Measurements from ENCODE around the gene PIK3R1. TPM values are rescaled to one million over a fixed set of nuclear protein-coding genes. Genes with fewer than 3 reads are reported as not detected.

Gene PIK3R1
- total RNA-seq, 1 donor from 2014 or later: 166 TPM

DNA sequence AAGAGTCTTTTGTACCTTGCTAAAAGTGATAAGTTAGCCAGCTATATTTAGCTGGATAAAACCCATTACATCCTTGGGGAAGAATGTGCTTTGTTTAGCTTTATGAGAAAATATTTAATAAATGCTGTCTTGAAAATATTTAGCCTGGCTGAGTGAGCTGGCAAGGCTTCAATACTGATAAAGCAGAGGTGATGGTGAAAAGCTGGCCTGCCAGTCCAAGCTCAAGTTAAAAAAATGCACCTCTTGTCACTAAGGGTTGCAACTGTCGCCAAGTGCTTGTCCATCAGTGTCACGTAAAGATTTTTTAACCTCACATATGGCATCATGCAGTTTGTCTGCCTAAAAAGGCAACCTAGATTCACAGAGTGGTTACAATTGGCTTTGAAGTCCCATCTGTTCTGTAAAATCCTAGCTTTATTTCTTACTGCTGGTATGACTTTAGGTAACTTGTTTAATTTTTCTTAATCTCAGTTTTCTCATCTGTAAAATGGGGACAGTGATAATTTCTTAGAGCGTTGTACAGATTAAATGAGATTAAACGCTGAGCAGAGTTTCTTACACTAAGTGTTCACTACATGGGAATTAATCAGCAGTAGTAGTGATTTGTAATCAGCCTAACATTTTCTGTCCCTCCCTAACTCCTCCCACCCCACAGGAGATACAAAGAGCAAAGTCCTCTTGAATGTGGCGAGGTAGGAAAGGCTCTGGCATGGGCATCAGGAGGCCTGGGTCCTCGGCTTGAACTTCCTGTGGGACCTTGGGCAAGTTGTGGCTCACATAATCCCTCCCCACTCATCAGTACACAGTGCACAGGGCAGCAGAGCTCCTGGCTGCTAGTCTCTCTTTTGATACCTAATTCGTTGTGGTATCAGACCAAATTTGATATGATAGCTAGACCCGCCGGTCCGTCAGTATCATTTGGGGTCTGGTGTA is 48.7 kb downstream of the PIK3R1 start:
- no peak for DNase-seq (ENCODE audit: low spot score)

GRCh38 chr5:68265347-68265746 is 49.8 kb downstream of the PIK3R1 start:
- DNase-seq (ENCODE audit: low spot score): peak; percentile 72
- intact Hi-C loops (cut with DNase I): loop anchor here (2.0 kb wide), 1 partner anchor 23 kb away; no protein-coding TSS in a partner anchor

More for the DNA sequence above, 48.7 kb downstream of the PIK3R1 start:
- intact Hi-C loops (cut with DNase I): loop anchor here (2.0 kb wide), 1 partner anchor 25 kb away; no protein-coding TSS in a partner anchor

DNA sequence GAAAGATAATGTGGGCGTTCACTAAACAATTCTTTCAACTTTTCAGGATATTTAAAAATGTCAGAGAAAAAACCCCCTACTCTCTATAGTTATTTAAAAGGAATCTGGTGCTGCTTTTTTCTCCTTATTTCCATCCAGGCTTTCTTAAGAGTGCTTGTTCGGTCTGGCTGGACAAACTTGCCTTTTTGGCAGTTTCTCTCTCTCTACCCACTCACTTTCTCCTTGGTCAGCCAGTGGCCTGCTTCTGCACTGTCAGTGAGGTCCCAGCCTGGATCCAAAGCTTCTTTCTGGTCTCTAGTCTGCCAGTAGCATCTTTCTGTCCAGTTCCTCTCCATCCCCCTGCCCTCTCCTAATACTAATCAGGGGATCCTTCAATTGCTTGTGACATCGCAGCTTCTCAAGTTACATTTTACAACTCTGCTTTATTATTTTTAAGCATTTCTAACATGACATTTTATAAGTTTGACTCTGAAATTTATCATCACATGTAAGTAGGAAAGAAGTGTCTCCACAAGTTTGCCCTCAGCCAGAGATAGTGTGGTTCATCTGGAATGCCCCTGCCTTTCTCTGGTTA is 50.4 kb downstream of the PIK3R1 start:
- intact Hi-C loops (cut with DNase I): loop anchor here (2.0 kb wide), 1 partner anchor 23 kb away; no protein-coding TSS in a partner anchor
- DNase-seq (ENCODE audit: low spot score): no peak

DNA sequence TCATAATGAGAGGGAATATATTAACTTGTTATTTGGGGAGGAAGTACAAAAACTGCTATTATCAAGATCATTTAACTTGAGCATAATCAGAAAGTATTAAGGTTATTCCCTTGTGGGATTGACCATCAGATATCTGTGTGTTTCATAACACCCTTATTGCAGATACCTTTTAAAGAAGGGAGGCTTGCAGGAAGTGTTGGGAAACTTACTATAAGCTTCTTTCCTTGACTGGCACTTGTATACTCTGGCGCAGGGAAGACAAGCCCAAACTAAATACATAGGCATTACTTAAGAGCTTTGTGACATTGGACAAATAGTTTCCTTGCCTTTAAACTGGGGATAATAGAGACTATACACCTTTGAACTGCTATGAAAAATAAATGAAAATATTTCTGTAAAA is 50.9 kb downstream of the PIK3R1 start:
- intact Hi-C loops (cut with DNase I): no loop called here
- DNase-seq (ENCODE audit: low spot score): no peak

- intact Hi-C loops (cut with DNase I): no loop called here
- no peak for DNase-seq (ENCODE audit: low spot score)
These were observed 51.5 kb downstream of the PIK3R1 start for GRCh38 chr5:68267066-68267465.

DNA sequence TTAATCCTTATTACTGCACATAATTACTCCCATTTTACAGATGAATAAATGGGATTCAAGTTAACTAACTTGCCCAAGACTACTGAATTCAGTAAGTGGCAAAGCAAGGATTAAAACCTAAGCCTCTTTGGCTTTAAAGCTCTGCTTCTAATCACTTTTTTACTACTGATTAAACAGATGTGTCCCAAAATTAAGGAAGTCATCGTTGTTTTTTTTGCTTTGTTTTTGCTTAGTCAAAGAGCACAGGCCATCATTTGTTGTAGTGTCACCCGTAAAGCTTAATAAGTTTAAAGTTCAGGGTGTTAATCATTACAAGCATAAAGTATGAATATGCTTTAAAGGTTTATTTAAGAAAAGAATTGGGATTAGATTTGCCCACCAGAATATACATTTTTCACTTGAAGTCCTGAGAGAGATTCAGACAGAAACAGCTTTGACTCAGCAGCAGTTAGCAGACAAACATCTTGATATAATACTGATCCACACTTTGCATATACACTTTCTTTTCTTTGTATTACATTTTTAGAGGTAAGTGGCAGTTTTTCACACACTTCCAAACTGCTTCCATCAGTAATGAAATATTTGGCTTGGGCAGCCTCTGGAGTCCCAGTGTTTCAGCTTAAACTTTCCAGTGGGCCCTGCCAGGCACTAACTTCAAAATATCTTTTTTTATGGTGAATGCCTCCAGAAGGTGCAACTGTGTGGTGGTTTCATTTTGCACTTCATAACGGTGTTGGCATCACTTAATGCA is 52.7 kb downstream of the PIK3R1 start:
- no peak for DNase-seq (ENCODE audit: low spot score)
- intact Hi-C loops (cut with DNase I): no loop called here

DNA sequence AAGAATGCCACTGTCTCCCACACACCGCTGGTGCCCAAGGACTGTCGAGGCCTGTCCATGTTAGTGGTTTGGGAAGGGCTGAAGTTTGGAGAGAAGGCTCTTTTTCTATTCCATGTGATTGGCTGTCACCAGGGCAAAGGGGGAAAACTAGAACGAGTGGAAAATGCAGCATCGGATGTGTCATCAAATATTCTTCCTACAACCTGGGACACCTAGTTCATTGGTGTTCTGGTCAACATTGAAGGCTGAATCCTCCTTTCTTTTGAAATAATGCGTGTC is 53.2 kb downstream of the PIK3R1 start:
- no peak for DNase-seq (ENCODE audit: low spot score)
- intact Hi-C loops (cut with DNase I): no loop called here

DNA sequence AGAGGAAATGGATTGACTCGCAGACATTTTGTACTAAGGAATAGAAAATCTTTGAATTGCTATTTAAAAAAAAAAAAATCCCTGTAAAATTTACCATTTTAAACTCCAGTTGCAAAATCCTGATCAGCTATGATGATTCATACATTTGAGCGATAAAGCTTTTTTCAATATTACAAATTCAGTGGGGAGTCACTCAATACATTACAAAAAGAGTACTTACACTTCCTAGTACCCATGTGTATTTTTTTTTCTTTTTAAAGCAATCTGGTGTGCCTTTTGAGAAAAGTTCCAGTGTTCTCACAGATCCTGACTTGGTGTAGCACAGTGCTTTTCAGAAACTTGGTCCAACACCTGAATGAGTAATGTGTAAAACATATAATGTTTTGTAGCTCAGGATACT is 54.3 kb downstream of the PIK3R1 start:
- no peak for DNase-seq (ENCODE audit: low spot score)
- intact Hi-C loops (cut with DNase I): no loop called here

GRCh38 chr5:68270399-68270975 is 54.9 kb downstream of the PIK3R1 start:
- intact Hi-C loops (cut with DNase I): no loop called here

DNA sequence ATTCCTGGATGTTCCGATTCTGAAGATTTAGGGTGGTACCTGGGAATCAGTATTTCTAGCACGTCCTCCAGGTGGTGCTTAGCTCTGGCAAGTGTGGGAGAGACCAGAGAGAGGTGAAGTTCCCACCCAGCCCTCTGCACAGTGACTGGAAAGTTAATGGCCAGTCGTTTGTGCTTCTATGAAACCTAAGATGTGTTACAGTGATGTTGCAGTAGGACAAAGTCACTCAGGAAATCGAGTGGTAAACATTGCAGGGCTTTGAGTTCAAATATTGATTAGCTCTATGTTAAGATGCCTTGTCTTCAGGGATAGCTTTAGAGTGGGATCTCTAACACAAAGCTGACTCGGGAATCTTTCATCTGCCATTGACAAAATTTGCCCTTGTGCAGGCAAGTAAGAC is 55.6 kb downstream of the PIK3R1 start:
- intact Hi-C loops (cut with DNase I): no loop called here
- DNase-seq (ENCODE audit: low spot score): no peak

More at GRCh38 chr5:68270399-68270975, 54.9 kb downstream of the PIK3R1 start:
- no peak for DNase-seq (ENCODE audit: low spot score)

DNA sequence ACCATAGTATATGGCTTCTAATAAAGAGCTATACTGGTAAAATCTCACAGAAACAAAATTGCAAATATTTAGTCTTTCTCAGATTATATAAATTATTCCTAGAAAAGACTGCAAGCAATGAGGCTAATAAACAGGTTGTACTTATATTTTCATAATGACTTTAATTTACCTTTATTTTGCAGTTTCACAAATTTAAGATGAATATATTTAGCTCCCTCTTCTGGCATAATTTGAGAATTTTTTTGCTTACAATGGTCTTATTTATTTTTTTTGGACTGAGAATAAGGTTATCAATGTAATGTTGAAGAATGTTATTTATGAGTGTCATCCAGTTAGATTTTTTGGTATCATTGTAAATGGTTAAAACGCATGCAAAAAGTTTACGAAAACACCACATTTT is 56.7 kb downstream of the PIK3R1 start:
- no peak for DNase-seq (ENCODE audit: low spot score)
- intact Hi-C loops (cut with DNase I): no loop called here

DNA sequence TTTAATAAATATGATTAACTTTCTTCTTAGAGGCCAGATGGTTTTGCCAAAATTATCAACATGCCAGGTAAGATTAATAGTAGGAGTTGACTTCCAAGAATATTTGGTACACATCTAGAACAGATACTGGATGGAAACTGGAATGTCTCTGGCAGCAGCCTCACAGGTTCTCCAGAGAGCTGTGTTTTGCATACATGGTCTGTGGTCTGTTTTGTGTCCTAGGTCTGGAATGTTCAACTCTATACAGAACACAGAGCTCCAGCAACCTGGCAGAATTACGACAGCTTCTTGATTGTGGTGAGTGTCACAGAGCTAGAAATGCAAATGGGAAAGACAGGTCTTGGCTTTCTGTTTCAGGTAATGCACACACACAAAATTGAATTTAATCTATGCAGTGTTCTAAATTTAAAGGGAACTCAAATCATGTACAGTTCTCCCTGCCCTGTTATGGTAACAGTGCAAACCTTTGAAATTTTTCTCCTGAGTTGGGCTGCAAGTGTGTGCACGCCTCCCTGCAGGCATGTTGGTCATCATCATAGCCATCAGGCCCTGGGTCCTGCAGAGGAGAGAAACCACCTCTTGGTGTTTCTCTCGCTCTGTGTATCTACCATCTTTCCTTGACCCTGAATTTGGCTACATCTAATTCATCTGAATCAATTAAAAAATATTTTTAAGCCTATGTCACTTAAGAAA is 58.3 kb downstream of the PIK3R1 start:
- intact Hi-C loops (cut with DNase I): no loop called here
- no peak for DNase-seq (ENCODE audit: low spot score)

GRCh38 chr5:68274847-68275651 is 59.5 kb downstream of the PIK3R1 start:
- DNase-seq (ENCODE audit: low spot score): no peak
- intact Hi-C loops (cut with DNase I): no loop called here

DNA sequence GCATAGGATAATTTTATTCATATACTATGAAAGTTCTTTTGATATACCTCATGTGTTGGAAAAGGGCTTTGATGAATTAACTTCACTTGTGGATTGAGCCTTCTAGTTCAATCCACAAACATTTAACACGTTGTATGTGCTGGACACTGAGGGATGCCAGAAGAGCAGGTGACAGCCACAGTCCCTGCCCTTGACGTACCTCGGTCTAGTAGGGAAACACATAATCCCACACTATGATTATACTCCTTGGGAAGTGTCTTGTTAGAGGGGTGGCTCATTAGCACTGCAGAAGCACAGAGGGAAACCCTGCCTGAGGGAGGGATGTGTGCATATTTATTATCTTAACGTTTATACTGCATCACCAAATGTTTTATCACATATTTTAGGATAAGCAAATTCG is 61.2 kb downstream of the PIK3R1 start:
- DNase-seq (ENCODE audit: low spot score): no peak
- intact Hi-C loops (cut with DNase I): no loop called here

DNA sequence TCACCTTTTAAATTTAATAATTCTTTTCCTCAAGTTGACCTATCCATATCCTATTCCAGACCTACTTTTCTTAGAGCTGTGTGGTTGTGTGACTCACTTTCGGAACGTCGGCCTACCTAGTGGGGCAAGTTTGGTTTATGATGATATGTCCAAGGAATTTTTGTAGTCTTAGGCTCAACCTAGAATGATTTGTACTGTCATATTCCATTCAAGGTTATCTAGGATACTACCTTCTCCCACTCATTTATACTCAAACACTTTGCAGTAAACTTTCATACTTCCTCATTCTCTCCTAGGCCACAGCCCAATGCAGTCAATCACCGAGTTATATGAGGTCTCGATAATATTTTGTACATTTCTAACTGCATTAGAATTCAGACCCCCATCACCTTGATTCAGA is 61.9 kb downstream of the PIK3R1 start:
- no peak for DNase-seq (ENCODE audit: low spot score)
- intact Hi-C loops (cut with DNase I): no loop called here

DNA sequence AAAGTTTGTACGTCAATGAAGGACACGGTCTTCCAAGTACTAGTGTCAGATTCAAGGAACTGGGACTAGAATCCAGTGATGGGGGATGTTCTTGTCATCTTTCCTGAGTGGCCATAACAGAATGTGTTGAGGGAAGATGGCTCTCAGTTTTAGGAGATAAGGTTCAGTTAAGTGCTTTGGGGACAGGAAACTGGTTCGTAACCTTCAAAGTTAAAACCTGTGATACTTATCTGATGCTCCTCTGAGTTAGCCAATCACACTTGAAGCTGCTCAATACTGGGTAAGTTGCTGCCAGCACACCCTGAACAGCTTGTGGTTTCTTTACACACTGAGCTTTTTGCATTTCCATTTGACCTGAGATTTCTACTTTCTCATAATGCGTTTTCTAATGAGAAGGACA is 64.4 kb downstream of the PIK3R1 start:
- no peak for DNase-seq (ENCODE audit: low spot score)
- intact Hi-C loops (cut with DNase I): loop anchor here (10.0 kb wide), 1 partner anchor 255 kb away; no protein-coding TSS in a partner anchor

DNA sequence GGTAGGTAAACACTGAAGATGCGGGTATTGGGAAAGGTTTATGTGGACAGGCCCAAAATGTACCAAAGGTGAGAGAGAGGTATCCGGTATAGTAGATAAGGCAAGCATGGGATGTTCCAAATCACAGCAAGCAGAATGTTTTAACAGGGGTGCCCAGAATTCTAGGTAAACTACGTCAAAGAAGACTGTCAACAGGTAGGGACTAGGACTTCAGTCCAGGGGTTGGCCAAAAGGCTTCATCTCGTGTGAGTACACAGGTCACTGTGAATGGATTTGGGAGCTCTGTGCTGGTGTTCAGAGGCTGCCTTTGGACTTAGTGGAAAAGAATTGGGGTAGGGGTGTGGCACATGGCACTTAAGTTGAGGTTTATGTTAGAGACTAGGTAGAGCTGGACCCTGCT is 66.4 kb downstream of the PIK3R1 start:
- DNase-seq (ENCODE audit: low spot score): no peak
- intact Hi-C loops (cut with DNase I): loop anchor here (10.0 kb wide), 1 partner anchor 253 kb away; no protein-coding TSS in a partner anchor

DNA sequence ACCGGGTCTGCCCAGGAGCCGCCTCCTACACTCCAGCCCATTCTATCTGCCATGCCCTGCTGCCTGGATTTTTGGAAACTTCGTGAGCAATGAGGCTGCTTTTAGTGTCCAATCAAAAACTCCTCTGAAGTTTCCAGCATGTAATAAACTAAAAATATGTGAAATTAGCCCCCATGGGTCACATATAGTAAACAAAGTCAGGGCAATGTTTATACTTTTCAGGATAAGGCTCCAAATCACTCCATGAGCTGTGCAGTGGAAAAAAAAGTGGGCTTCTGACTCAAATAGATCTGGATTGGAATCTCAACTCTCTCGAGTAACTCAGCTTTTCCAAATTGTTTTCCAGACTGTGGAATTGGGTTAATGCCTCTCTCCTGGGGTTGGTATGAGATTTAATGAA is 68.2 kb downstream of the PIK3R1 start:
- no peak for DNase-seq (ENCODE audit: low spot score)
- intact Hi-C loops (cut with DNase I): loop anchor here (10.0 kb wide), 1 partner anchor 251 kb away; no protein-coding TSS in a partner anchor

Data from cardiac septum (tissue), 1 donor.